HG03558 (cell line): ENCODE results near the gene COL16A1.

Experiments used
- ATAC-seq: cut with Tn5 transposase; IDR thresholded peaks from one replicate; pipeline ENCODE4 v1.9.1; 2021; ENCODE audit warnings: moderate number of reproducible peaks; ENCODE audit not compliant: unreplicated experiment; ENCODE audit errors: extremely low read depth

COL16A1 gene

DNA sequence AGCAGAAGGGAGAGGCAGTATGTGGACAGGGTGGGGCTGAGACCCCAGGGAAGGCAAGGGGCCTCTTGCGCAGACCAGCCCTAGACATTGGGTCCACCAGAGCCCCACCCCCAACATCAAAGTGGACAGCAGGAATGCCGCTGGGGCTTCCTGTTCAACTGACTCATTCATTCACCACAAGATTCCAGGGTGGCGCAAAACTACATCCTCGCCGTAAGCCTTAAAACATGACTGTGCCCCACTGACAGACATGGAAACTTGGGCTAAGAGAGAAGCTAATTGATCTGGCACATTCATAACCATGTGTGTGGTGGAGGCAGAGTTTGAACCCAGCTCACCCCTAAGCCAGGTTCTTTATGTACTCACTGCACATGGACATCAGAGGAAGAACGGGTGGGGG lies 14.0 kb downstream of the COL16A1 start:
- ATAC-seq = no peak

DNA sequence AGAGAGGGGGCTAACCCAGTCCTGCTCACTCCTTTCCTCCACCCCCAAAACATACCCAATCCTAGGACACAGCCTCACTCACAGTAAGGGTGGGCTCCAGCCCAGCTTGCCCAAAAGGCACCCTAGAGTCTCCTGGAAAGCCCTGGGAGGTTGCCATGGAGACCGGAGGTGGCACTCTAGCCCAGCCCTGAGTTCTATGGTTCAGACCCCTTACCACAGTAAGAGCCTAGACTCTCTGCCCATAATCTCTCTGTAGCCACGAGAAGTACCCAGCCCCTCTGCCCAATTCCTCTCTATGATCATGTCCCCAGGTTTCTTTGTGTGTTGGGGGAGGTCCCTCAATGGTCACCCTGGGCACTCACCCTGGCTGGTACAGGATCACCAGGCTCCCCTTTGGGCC lies 14.4 kb downstream of the COL16A1 start:
- ATAC-seq = no peak

DNA sequence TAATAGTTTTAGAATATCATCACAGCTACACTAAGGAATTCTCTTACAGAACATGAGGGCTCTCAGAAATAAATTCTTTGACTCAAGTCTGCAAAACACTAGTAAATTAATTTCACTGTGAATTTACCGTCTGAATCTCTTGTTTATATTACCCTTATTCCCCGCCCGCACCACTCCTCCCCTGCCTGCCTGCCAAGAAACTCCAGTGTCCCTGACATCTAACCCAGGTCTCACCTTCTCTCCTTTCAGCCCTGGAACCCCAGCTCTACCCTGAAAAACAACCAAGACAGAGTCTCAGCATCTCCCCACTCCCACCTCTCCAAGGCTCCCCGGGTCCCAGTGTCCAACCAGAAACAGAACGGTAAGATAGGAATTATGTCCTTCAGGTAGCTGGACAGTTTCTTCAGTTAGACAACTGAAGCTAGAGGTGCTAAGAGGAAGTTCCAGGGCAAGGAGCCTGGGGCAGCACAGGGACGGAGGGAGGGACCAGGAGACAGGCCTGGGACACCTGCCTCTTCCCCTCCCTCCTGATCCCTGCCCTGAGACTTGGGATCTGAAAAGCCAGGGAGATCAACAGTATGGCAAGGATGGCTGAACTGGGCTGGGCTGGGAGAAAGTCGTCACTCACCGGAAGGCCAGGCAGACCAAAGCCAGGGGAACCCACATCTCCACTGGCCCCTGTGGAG lies 15.4 kb downstream of the COL16A1 start:
- ATAC-seq = no peak

DNA sequence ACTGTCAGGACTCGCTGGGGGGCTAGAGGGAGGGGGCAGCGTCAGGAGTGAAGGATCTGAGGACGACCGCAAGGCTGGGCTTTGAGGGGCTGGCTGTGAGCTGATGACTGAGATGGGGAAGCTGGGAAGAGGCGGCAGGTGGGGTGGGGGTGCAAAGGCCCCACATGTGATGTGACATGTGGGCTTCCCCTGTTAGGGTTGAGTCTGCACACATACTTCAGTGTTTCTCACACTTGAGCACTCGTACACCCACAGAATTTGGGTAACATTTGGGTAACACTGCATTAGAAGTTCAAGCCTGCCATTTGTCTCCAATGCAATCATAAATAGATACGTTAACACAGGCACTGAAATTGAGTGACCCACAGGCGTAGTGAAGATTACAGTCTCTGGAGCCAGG lies 16.2 kb downstream of the COL16A1 start:
- ATAC-seq = no peak

DNA sequence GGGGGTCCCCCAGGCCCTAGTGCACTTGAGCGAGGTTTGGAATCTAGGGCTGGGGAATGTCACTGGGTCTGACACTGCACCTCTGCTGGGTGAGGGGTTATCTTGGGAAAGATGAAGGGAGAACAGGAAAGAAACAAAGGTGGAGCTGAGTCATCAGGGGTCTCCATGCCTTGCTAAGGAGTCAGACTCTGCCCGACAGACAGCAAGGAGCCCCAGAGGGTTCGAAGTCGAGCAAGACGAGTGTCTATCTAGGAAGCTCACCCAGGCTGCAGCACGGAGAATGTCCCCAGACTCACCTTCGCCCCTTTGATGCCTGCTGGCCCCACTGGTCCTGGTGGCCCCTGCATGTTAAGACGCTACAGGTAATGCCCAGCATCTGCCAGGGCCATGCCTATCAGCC lies 18.0 kb downstream of the COL16A1 start:
- ATAC-seq = no peak

DNA sequence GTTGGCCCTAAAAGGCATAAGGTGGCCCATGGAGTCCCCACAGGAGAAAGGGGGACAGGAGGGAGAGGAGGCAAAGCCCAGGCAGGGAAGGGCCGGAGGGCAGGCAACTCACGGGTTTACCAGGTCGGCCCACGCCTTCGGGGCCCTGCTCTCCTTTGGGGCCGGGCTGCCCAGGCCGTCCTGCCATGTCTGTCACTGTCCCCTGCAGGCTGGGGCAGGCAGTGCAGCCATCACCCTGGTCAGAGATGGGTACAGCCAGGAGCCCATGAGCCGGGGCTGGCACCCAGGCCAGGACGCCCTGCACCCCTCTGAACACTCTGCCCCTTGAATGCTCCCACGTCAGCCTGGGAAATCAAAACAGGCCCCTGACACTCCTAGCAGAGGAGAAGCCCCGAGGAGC lies 19.8 kb downstream of the COL16A1 start:
- no peak for ATAC-seq

DNA sequence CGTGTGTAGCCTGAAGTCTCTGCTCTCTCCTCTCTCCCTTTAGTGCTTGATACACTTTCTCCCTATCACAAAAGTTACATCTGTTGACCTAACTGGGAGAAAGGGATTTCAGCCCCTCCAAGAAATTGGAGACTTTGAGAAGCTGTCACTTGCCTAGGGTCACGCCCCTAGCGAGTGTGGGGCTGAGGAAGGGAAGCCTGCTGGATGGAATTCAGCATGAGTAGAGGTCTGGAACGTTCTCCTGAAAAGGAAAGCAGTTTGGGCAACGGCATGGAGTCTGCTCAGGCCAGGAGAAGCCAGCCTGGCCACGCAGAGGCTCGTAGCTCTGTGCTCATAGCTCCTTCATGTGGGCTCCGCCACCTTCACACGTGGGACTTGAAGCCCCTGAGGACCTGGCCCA lies 22.4 kb downstream of the COL16A1 start:
- no peak for ATAC-seq

DNA sequence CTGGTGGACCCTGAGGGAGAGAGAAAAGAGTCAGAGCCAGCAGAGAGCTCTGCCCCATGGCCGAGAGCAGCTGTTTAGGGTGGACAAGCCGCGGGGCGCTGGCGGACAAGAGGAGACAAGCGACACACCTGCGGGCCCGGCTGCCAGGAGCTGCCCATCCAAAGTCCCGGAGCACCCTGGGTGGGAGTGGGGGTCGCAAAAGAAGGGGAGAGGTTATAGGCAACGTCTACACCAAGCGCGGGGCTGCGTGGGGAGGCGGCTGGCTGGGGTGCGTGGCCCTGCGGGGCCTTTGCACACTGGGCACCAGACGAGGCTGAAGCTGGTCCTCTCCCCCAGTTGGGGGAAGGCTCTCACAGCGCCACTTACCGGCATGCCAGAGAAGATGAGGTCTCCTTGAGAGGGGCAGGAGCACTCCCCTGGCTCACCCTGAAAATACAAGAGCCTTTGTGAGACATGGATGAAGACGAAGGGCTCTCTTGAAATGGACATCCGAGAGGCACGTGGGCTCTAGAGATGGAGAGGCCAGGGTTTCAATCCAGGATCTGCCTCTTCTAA lies 24.1 kb downstream of the COL16A1 start:
- no peak for ATAC-seq

DNA sequence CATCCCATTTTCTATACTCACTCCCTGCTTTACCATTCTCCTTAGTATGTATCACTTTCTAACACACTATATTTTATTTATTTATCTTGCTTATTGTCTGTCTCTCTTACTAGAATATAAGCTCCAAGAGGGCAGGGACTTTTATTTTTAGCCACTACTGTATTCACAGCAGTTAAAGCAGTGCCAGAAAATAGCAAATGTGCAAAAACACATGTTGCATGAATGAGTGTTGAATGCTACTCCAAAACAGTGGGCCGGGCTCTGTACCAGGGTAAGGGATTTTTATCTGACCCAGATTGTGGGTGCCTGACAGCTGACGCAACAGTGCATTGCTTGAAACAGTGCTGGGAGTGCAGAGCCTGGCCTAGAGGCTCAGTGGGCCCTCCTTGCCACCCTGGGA lies 24.7 kb downstream of the COL16A1 start:
- ATAC-seq = no peak

DNA sequence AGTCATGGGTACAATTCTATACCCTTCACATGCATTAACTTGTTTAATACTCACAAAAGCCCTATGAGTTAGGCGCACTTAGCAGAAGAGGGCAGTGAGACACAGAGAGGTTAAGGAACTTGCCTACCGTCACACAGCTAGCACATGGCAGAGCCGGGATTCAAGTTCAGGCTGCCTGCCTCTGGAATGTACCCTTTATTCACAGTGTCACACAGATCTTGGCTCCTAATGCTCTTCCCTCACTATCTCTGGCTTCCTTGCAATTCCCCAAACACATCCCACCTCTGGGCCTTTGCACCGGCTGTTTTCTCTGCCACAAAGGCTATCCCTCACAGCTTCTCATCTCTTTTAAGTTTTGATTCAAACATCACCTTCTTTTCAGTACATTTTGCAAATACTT lies 25.1 kb downstream of the COL16A1 start:
- no peak for ATAC-seq

DNA sequence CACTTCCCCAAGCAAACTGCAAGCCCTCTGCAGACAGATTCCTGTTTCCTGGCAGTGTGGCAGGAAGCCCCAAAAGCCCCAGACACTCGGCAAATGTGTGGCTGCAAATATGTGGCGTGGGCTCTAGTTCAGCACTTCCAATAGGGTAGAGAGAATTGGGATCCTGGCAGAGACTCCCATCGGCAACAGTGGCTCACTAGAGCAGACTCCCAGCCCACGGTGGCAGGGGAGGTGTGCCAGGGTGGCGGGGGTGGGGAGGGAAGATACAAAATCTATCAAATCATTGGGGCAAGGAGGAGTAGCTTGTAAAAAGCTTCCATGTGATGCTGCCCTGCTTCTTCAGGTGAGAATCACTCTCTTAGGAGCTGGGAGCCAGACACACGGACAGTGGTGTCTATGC lies 25.9 kb downstream of the COL16A1 start:
- ATAC-seq = no peak

DNA sequence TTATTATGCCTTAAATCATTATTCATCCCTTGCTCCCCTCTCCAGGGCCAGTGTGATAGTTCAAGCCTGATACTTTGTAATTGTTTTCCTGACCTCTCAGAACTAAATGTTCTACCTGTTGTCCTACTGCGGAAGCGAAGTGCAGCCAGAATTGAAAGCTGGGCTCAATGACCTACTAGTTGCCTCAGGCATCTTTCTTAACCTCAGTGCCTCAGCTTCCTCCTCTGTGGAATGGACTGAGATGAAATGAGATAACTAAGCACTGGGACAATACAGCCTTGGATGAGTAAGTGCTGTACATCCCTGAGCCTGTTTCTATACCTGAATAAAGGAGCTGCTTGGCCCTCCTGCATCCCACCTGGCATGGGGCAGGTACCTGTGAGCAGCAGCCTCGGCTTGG lies 26.4 kb downstream of the COL16A1 start:
- ATAC-seq = no peak

DNA sequence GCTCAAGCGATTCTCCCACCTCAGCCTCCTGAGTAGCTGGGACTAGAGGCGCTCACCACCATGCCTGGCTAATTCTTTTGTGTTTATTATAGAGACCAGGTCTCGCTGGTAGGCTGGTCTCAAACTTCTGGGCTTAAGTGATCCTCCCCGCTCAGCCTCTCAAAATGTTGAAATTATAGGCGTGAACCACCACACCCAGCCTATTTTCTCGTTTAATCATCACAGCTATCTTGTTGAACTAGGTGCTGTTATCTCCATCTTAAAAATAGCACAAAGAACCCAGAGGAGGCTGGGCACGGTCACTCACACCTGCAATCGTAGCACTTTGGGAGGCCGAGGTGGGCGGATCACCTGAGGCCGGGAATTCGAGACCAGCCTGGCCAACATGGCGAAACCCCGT lies 28.1 kb downstream of the COL16A1 start:
- ATAC-seq = no peak

DNA sequence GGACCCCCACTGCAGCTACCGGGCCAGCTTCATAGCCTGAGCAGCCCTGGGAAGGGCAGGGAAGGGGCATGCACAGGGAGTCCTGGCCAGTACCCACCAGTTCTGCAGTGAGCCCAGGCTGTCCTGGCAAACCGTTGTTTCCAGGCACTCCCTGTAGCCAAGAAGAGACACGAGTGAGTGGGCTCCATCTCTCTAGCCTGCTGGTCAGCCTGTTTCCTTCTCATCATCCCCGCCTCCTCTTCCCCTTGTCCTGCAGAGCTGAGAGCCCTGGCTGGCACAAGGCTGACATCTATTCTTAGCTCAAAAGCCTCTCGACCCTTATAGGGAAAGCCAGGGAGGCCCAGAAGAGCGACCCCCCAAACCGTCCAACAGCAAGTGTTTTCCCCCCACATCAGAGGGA lies 28.7 kb downstream of the COL16A1 start:
- ATAC-seq = no peak

DNA sequence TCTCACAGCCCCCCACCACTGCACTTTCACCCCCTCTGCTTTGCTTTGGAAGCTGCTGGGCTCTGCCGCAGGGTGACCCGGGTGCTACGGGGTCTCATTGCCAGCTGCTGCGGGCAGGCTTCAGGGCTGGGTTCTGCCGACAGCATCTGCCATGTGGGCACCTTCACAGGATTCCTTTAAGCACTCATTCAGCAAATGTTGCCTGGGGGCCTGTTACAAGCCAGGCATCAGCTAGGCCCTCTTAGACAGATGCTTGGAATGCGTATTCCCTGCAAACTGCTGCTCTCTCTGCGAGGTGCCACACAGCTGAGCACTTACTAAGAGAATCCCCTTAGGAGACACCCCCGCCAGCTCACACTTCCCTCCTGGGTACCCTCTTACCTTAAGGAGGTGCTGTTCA lies 29.2 kb downstream of the COL16A1 start:
- no peak for ATAC-seq

DNA sequence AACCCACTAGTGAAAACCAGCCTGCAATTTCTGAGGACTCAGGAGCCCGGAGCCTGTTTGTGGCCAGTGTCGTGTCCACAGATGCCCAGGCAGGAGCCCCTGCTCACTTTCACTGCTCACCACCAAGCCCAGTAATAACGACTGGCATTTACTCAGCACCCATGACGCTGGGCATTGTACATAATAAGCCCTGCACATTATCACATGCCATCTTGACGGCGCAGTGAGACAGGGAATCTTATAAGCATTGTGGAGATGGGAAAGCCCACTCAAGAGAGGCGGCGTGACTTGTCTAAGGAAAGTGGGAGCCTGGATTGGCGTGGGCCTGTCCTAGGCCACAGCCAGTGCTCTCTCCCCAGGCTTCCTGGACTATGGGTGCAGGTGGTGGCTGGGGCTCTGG lies 30.4 kb downstream of the COL16A1 start:
- no peak for ATAC-seq

DNA sequence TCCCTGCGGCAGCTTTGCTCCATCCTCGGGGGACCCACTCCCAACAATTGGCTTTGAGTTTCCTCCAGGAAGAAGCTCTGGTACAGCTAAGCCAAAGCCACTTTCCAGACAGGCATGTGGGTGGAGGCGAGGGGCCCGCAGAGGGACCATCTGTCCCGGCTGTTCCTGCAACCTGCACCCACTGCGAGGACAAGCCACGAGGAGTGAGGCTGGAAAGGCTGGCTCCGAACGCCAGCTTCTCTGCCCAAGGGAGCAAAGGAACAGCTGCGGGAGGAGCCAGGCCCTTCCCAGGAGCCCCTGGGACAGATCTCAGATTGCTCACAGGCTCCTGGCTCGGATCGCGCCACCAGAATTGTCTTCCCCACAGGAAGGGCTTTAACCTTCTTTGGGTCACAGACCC lies 30.8 kb downstream of the COL16A1 start:
- ATAC-seq = no peak

DNA sequence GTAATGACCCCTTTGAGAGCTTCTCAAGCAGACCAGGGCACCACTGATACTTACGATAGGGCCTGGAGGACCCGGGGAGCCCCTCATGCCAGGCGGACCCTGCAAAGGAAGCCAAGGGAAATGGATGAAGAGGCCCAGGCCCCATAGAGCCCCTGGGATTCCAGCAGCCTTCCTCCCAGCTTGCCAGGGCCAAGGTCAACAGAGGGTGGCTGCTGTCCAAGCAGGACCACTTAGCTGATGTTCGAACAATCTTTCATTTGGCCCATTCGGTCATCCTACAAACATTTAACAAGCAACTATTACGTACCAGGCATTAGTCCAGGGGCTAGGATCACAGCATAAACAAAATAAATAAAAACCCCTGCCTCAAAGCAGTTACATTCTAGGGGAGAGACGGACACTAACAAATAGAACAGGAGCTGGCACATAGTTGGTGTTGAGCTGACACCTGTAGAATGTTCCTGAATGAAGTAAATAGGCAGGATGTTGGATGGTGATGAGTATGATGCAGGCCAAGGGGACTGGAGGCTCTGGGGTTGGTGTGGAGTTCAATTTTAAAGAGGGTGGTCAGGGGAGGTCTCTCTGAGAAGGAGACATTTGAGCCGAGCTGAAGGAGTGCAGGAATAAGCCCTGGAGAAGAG lies 32.1 kb downstream of the COL16A1 start:
- no peak for ATAC-seq

DNA sequence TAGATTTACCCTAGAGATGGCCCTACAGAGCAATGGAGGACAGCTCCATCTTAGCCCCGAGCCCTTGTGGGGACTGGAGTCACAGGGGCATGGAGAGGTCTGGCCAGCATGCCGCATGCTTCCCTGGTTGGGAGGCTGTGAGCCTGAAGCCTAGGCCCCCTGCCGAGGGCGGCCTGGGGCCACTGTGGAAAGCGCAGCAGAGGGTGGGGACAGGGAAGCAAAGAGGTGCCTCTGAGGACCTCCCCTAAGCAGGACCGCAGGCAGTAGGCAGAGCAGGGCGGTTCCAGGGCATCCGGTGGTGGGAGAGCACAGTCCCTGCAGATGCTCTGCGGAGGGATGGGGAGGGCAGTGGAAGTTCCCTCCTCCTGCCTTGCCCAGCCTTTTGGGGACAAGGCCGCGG lies 32.7 kb downstream of the COL16A1 start:
- no peak for ATAC-seq

DNA sequence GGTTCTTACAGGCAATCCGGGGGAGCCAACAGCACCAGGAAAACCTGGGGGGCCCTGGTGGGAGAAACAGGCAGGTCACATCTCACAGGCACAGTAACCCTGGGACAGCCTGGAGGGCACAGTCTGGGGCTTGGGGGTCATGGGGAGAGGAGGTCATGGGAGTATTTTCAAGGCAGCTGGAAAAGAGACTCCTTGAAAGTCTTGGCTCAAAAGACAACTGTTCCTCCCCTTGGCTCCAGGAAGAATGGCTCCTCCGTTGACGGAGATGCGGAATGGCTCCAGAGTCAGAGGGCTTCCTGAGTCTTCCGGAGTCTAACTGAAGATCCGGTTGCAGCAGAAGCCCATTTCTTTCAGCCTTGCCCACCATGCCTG lies 33.2 kb downstream of the COL16A1 start:
- ATAC-seq = no peak

DNA sequence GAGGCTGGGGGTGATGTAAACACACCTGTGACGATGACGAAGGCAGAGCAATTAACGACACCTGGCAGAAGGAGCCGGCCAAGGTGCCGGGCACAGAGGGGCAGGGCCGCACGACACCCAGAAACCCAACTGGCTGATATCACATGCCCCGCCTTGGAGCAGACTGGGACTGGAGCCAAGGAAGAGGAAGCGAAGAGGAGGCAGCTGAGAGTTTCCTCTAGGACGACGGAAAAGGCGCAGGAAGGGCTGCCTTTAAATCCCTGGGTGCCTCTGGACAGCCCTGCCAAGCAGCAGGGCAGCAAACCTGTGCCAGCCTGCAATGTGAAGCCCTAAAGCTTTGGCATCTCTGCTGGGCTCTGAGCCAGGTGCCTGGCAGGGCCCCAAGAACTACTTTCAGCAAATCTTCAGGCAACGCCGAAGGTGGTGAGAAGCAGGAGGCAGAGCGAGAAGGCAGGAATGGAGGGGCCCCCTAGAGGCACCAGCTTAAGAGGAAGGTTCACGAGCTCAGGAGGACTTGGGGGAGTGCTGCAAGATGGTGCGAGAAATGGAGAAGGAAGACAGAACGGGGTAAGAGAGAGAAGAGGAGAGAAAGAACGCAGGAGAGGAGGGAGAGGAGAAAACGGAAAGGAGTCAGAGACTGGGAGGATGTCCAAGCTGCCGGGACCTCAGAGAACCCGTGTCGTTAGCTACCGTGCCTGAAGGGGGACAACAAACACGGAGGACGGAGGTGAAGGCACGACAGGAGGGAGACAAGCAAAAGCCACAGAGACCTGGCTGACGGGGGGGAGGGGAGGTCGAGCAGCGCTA lies 33.8 kb downstream of the COL16A1 start:
- ATAC-seq = no peak
